Right ventricle myocardium superior (tissue), 1 donor: Measurements from ENCODE around the gene CCDC51. TPM values are rescaled to one million over a fixed set of nuclear protein-coding genes. Genes with fewer than 3 reads are reported as not detected.
"Not testable (repeated sequence)": the region's sequence is repeated elsewhere in the genome, so short reads cannot be mapped to it uniquely, and the experiment has no call there.

Source experiments
- ATAC-seq: fragments of 200-7000 bp; cut with Tn5 transposase; one replicate; pipeline ENCODE4 v1.9.1; 2020; ENCODE audit warnings: mild to moderate bottlenecking; ENCODE audit not compliant: poor library complexity
- DNase-seq: peaks from one replicate; pipeline ENCODE4 v3.0.0-alpha.2; 2020
- intact Hi-C: fragments of 100-400 bp; cut with DNase I; formaldehyde crosslinking; loops from one replicate; pipeline ENCODE4 v1.11.2; 2022
- total RNA-seq: library from RNA; stranded (reverse); fragmentation: NEBNext Ultra II Directional; extraction: Animal tissue kit (Norgen Biotek cat#: 25700); gene quantifications from one replicate; pipeline ENCODE4 v1.2.1, GENCODE V29; 2021
- donor health status: DM: no; HTN: yes; CAD: no; lungs with severe emphysema.

Gene CCDC51
- total RNA-seq, 1 donor from 2014 or later, result 11.9 TPM

GRCh38 chr3:48402281-48402732 lies 37.6 kb downstream of the CCDC51 start:
- ATAC-seq, result peak; percentile 50
- intact Hi-C loops, result loop anchor here (5.0 kb wide), 1 partner anchor 145 kb away; no protein-coding TSS in a partner anchor
- peak; percentile 82 for DNase-seq

GRCh38 chr3:48401434-48401901 lies 38.5 kb downstream of the CCDC51 start:
- not testable (repeated sequence) for ATAC-seq, DNase-seq
- intact Hi-C loops, result loop anchor here (2.0 to 5.0 kb wide), 2 partner anchors 35 to 146 kb away; no protein-coding TSS in a partner anchor

- ATAC-seq (peak; percentile 77), DNase-seq (no peak)
- intact Hi-C loops, result loop anchor here (2.0 to 5.0 kb wide), 2 partner anchors 36 to 146 kb away; no protein-coding TSS in a partner anchor
These were observed 39.0 kb downstream of the CCDC51 start for GRCh38 chr3:48400824-48401433.

GRCh38 chr3:48399387-48400172 lies 40.3 kb downstream of the CCDC51 start:
- intact Hi-C loops, result loop anchor here (2.0 to 5.0 kb wide), 2 partner anchors 37 to 148 kb away; no protein-coding TSS in a partner anchor
- ATAC-seq, result no peak
- no peak for DNase-seq

- intact Hi-C loops, result no loop called here
- DNase-seq (no peak), ATAC-seq (no peak)
These were observed 41.1 kb downstream of the CCDC51 start for GRCh38 chr3:48398701-48399386.

GRCh38 chr3:48397767-48398681 lies 41.9 kb downstream of the CCDC51 start:
- intact Hi-C loops, result no loop called here
- DNase-seq (no peak), ATAC-seq (no peak)

GRCh38 chr3:48395714-48396113 lies 44.2 kb downstream of the CCDC51 start:
- ATAC-seq, result no peak
- intact Hi-C loops, result no loop called here
- no peak for DNase-seq

GRCh38 chr3:48394391-48394790 lies 45.5 kb downstream of the CCDC51 start:
- no peak for ATAC-seq

GRCh38 chr3:48388966-48389365 lies 51.0 kb downstream of the CCDC51 start:
- intact Hi-C loops, result no loop called here
- DNase-seq (no peak), ATAC-seq (no peak)

More at GRCh38 chr3:48394391-48394790, 45.5 kb downstream of the CCDC51 start:
- DNase-seq, result no peak
- intact Hi-C loops, result no loop called here

GRCh38 chr3:48387634-48388033 lies 52.3 kb downstream of the CCDC51 start:
- intact Hi-C loops, result no loop called here
- no peak for ATAC-seq
- no peak for DNase-seq

Other genes starting within 250 kb of the CCDC51 start
- not detected for gene CAMP, start 216.6 kb downstream of the CCDC51 start, total RNA-seq
- 5.4 TPM for gene ZNF589, start 199.0 kb downstream of the CCDC51 start, total RNA-seq
- gene NME6, start 138.8 kb downstream of the CCDC51 start, total RNA-seq, result 20.5 TPM
- gene SPINK8, start 106.5 kb downstream of the CCDC51 start, total RNA-seq, result not detected
- gene FBXW12, start 67.9 kb downstream of the CCDC51 start, total RNA-seq, result not detected
- gene PLXNB1, start 10.0 kb downstream of the CCDC51 start, total RNA-seq, result 51.3 TPM
- gene TMA7, start 138 bp upstream of the CCDC51 start, total RNA-seq, result 237 TPM
- gene ATRIP, start 6.6 kb upstream of the CCDC51 start, total RNA-seq, result 3.2 TPM
- 47.9 TPM for gene SHISA5, start 64.1 kb upstream of the CCDC51 start, total RNA-seq
- gene PFKFB4, start 116.7 kb upstream of the CCDC51 start, total RNA-seq, result 1.1 TPM
- not detected for gene UCN2, start 123.7 kb upstream of the CCDC51 start, total RNA-seq
- gene COL7A1, start 155.2 kb upstream of the CCDC51 start, total RNA-seq, result 16.1 TPM
- gene UQCRC1, start 169.5 kb upstream of the CCDC51 start, total RNA-seq, result 1,265 TPM
- gene TMEM89, start 181.7 kb upstream of the CCDC51 start, total RNA-seq, result not detected
- 10.8 TPM for gene SLC26A6, start 195.3 kb upstream of the CCDC51 start, total RNA-seq
- gene CELSR3, start 222.8 kb upstream of the CCDC51 start, total RNA-seq, result 0.16 TPM
- gene NCKIPSD, start 245.8 kb upstream of the CCDC51 start, total RNA-seq, result 13.3 TPM